Esophagus squamous epithelium (tissue), 4 donors: ENCODE data around the gene TTC4.

ENCODE experiments used
- POLR2A ChIP-seq, 4 donors: fragments of 450-650 bp; IDR thresholded peaks; one replicate each; pipeline ENCODE4 v1.6.1; 2017; ENCODE audit warnings: antibody characterized with exemption in 4 of 4, mild to moderate bottlenecking in 4 of 4, moderate library complexity in 3 of 4
- TF ChIP-seq, protein P1 (sequence below), 6 experiments: fragments of 450-650 bp in 4 of 6; fragments of 200-600 bp in 2 of 6; sonication (generic) in 2 of 6; IDR thresholded peaks; one replicate each; pipeline ENCODE4 v1.5.1; 2016 to 2019; ENCODE audit warnings: antibody characterized with exemption in 6 of 6, mild to moderate bottlenecking in 4 of 6, moderate library complexity in 4 of 6

DNA sequence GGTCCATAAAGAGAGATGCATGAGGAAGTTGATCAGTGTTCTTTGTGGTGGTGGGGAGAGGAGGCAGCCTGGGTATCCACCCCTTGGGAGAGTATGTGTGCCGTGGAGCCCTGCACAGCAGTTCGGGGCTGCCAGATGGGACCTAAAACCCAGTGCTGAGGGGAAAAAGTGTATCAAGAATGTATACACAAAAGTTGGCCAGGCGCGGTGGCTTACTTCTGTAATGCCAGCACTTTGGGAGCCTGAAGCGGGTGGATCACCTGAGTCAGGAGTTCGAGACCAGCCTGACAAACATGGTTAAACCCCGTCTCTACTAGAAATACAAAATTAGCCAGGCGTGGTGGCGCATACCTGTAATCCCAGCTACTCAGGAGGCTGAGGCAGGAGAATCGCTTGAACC, 4.1 kb upstream of the TTC4 start:
- TF ChIP-seq, protein P1, sequence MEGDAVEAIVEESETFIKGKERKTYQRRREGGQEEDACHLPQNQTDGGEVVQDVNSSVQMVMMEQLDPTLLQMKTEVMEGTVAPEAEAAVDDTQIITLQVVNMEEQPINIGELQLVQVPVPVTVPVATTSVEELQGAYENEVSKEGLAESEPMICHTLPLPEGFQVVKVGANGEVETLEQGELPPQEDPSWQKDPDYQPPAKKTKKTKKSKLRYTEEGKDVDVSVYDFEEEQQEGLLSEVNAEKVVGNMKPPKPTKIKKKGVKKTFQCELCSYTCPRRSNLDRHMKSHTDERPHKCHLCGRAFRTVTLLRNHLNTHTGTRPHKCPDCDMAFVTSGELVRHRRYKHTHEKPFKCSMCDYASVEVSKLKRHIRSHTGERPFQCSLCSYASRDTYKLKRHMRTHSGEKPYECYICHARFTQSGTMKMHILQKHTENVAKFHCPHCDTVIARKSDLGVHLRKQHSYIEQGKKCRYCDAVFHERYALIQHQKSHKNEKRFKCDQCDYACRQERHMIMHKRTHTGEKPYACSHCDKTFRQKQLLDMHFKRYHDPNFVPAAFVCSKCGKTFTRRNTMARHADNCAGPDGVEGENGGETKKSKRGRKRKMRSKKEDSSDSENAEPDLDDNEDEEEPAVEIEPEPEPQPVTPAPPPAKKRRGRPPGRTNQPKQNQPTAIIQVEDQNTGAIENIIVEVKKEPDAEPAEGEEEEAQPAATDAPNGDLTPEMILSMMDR (IDR thresholded peaks at IDR 0.05) = no peak
- no peak for TF ChIP-seq POLR2A (IDR thresholded peaks at IDR 0.05)
